ENCODE data around the gene TMEM51.

The TMEM51 gene

GRCh38 chr1:15195420-15196052 lies 42.0 kb downstream of the TMEM51 start:
- no peak for DNase-seq (ENCODE audit: low read depth in 3 of 3, low spot score in 1 of 3)

DNA sequence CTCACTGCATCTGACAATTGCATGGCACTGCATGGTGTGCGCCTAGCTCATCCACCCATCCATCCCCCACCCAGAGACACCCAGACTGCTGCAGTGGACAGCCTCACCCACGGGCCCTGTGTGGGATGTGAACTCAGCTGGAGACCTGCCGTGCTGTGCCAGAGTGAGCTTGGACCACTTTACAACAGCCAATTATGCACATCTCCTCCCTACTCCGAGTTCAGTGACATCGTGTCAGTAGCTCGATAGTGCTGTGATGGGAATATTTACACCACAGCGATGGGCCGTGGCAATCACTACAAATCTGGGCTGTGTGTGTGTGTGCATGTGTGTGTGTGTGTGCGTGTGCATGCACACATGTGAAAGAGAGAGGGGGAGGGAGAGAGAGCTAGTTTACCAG lies 42.5 kb downstream of the TMEM51 start:
- no peak for DNase-seq (ENCODE audit: low read depth in 3 of 3, low spot score in 1 of 3)

GRCh38 chr1:15196807-15197530 lies 43.4 kb downstream of the TMEM51 start:
- no peak for DNase-seq (ENCODE audit: low read depth in 3 of 3, low spot score in 1 of 3)

DNA sequence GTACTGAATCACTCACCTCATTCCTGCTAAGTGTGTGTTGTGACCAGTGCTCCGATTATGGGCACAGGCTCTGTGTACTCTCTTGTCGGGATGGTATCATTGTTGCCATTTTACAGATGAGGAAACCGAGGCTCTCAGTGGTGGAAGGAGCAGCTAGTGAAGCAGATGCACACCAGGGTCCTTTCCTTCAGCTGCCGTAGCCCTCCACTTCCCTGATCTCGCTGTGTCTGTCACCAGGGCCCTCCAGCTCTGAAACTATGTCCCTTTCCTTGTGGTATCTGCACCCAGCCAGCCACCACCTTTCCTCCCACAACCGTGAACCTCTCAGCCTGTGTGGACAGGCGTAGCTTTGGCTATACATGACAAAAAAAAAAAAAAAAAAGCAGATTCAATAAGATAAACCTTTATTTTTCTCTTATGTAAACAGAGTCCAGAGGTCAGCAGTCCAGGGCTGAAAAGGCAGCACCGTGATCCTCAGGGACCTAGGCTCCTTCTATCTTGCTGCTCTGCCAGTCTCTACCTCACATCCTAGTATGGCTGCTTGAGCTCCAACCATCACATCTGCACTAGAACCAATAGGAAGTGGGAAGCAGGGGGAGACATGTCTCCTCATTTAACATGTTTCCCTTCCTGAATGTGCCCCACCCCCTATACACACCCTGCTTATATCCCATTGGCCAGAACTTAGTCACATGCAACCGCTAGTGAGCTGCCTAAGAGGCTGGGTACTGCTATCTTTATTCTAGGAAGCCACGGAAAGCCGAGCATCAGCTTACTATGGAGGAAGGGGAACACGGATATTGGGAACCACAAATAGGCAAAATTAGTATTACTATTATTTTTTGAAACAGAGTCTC lies 44.3 kb downstream of the TMEM51 start:
- no peak for DNase-seq (ENCODE audit: low read depth in 3 of 3, low spot score in 1 of 3)

DNA sequence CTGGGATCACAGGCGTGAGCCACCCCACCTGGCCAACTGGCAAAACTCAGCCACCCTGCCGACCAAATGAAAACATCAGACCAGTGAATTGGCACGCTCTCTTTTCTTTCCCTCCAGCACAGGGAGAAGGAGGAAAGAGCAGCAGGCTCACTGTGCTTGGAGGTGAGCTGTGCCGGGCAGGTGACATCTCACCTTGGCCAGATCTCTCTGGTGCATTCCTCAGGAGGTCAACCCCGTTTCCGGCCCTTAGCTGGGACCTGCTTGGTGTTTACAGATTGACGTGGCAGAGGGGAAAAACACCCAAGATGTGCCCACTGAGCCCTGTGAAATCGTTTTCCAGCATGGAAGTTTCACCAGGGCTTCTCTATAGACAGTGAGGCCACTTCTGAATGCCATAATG lies 45.1 kb downstream of the TMEM51 start:
- DNase-seq (ENCODE audit: low read depth in 3 of 3, low spot score in 1 of 3): no peak

DNA sequence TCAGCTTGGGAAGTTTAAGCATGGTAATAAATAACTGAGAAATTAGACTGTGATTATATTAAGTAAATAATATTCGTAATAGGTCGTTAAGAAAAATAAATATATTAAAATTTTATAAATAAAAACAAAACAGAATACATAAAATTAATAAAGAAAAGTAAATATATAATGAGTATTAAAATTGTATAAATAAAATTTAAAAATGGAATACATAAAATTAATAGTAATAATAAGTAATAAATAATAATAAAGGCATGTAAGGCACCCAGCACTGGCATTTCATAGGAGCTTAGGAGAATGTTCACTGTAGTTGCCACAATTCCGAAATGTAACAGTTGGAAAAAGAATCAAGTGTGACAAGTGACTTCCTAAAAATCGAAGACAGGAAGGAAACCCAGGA lies 47.7 kb downstream of the TMEM51 start:
- no peak for DNase-seq (ENCODE audit: low read depth in 3 of 3, low spot score in 1 of 3)

DNA sequence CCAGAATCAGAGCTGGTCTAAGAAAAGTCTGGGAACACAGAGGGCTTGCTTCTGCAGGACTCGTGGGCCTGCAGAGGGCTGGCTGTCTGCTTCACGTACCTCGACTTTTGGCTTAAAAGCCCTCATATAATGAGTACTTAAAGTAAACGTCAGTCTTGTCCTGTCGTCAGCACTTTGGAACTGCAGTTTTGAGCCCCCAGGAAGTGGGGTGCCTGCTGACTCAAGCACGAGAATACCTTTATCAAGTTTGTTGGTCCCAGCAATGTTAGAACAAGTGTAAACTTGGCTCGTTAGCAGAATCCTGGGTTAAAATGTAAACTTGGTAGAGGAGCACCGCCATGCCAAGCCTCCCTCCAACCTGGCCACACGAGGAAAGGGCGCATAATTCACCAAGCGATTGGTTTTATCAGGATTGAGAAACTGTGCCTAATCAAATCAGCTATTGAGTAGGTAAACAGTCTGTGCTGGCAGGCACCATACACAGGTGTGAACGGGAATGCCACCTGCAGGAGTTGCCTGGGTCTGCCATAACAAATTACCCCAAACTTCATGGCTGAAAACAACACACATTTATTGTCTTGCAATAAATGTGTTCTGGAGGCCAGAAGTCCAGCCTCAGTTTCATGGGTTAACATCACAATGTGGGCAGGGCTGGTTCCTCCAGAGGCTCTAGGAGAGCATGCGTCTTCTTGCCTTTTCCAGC lies 48.5 kb downstream of the TMEM51 start:
- no peak for DNase-seq (ENCODE audit: low read depth in 3 of 3, low spot score in 1 of 3)

DNA sequence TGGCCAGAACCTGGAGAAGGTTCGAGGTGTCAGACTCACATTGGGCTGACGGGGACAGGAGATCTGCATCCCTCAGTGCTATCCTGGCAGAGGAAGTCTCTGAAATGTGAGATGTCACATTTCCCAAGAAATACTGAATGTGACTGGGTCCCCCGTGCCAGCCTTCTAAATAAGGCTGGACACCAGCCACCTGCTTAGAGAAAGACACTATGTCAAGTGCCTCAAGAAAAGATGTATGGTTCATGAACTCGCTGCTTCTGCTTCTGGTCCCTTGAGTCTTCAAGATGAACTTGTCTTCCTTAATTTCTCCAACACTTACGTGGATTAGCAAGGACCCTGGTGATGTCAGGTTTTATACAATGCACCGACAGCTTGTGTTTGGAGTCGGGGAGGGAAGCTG lies 51.4 kb downstream of the TMEM51 start:
- DNase-seq (ENCODE audit: low read depth in 3 of 3, low spot score in 1 of 3): no peak

DNA sequence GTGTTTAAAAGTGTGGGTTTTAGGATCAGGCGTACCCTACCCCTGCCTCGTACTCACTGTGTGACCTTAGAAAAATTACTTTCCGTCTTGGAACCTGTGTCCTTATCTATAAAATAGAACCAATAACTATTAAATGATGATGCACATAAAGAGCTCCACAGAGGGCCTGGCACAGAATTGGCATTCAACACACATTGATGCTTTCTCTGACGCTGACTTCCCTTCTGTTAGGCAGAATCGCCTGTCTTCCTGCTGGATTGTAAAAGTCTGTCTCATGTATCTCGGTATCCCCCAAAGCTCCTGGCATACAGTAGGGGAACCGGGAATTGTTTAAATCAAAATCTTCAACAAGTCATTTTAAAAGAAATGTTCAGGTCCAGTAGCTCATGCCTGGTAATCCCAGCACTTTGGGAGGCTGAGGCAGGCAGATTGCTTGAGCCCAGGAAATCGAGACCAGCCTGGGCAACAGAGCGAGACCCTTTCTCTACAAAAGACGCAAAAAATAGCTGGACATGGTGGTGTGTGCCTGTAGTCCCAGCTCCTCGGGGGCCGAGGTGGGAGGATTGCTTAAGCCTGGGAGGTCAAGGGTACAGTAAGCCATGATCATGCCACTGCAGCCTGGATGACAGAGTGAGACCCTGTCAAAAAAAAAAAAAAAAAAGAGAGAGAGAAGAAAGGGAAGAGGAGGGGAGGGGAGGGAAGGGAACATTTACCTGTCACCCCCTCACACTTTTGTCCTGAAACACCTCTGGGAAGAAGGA lies 52.2 kb downstream of the TMEM51 start:
- DNase-seq (ENCODE audit: low read depth in 3 of 3, low spot score in 1 of 3): no peak

DNA sequence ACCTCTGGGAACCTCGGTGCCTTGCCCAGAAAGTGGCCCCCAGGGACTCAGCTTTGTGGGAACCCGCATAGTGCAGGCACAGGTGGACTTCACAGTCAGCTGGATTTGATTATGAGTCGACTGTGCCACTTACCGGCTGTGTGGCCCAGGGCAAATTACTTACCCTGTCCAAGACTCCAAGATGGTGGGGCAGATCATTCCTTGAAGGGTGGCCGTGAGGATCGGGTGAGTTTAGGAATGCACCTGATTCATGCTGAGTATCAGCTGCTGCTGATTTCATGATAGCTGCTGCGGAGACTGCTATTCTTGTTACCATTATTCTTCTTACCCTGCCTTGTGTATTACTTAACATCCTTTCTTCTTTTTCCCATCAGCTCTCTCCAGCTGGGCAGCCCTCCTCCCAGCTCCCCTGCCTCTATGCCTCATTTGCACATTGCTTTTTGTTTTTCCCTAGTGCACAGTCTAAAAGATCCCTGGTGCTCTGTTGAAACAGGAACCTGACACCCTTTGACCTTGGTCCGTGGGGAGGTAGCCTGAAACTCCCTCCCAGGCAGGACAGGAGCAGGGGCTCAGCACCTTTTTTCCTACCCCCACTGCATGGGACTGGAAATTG lies 53.0 kb downstream of the TMEM51 start:
- no peak for DNase-seq (ENCODE audit: low read depth in 3 of 3, low spot score in 1 of 3)

DNA sequence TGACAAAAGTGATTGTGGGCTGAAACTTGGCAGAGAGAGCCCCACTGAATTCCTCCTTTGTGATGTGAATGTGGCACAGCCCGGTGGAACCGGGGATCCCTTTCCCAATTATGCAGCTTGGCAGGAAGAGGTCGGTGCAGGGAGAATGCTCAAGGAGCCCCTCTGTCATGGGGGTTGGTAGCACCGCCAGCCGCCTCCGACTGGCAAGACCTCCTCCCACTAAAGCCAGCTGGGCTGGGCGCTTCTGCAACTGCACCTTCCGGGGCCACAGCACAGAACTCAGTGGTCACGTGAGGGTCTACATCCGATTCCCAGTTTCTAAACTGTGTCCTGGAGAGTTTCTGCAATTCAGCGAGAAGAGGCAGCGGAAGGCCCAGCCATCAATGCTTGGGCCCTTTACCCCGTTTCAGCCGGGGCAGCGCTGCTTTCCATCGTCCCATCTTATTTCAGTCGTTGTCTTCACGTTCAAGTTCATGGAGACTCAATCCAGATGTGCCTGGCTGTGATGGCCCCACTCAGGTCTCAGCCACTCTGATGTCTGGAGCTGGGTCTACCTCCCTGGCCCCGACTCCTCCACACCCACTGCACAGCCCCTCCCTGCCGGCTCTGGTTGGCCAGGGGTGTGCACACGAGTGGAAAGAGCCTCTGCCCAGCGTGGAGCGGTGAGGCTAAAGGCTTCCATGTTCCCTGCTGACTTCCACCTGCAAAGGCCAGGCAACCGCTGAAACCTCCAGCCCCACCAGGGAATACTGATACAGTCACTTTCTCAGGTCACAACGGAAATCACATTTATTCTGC lies 53.7 kb downstream of the TMEM51 start:
- no peak for DNase-seq (ENCODE audit: low read depth in 3 of 3, low spot score in 1 of 3)

DNA sequence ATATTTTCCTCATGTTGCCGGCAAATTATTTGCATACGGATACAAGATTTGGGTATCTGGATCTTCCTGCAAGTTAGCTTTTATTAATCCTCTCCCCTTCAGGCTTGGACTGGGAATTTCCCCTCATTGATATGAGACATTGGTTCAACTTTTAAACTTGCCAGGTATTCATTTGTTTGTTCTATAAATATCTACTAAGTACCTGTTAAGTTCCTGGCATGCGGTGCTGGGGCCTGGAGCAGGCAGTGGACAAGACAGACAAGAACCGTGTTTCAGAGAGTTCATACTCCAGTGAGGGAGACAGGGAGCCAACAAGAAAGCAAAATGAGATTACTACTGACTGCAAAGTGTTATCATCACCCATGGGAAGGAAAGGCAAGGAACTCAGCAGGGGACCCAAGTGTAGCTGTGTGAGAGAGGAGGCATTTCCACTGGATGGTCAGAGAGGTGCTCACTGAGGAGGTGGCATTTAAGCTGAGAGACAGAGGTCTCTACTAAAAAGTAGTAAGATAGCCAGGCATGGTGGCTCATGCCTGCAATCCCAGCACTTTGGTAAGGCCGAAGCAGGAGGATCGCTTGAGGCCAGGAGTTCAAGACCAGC lies 54.4 kb downstream of the TMEM51 start:
- no peak for DNase-seq (ENCODE audit: low read depth in 3 of 3, low spot score in 1 of 3)

DNA sequence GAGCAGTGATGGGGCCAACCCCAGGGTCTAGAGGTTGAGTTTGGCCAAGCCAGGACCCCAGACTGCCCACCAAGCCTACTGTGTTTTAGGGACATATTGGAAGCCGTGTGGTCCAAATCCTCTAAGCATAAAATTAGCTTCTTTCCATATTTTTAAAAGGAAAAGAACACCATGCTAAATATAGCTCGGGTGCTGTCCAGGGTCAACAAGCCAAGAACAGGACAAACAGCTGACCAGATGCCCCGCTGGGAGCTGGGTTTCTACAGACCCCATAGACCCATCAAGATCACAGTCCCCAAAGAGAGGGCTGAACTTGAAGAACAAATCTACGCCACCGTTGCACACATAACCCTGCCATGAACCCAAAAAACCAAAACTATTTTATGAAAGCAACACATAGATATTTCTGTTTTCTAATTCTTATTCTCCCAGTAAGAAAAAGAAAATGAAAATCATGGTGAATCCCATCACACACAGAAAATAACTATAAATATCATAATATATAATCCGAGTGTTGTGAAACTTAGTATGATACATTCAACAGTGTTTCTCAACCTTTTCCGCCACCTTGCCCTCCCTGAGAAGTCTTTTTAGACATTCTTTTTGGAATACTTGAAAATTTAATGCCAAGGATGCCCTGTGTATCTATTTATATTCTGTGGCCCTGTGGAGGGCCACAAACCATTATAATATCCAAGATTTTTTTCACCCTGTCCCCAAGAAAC lies 57.3 kb downstream of the TMEM51 start:
- DNase-seq (ENCODE audit: low read depth in 3 of 3, low spot score in 1 of 3): no peak

DNA sequence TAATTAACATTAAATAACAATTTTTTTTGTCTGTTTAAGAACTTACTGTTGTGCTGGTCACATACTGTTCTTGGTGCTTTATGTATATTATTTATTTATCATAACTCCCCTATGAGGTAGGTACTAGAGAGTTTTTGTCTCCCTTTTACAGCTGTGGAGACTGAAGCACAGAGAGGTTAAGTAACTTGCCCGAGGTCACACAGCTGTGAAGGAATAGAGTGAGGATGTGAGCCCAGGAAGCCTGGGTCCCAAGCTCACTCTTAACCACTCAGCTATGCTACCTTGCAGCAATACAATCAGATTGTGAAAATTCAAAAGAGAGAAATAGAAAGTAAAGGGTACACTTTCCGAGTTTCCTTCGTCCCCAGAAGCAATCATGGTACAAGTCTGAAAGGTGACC lies 57.9 kb downstream of the TMEM51 start:
- no peak for DNase-seq (ENCODE audit: low read depth in 3 of 3, low spot score in 1 of 3)

- no peak for DNase-seq (ENCODE audit: low read depth in 3 of 3, low spot score in 1 of 3)
These were observed 58.8 kb downstream of the TMEM51 start for GRCh38 chr1:15212216-15212953.

DNA sequence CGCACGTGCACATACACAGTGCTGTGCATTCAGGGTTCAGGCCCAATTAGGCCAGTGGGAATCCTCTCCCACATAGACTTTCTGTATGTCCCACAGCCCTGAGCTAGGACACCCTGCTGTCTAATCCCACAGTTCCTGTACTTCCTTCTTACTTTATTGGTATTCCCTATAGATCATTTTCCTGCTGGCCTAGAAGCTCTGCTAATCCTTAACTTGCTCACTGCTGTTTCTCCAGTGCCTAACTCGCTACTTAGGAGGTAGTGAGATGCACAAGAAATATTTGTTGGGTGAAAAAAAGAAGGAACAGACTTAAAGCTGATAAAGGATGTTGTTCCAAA lies 59.4 kb downstream of the TMEM51 start:
- no peak for DNase-seq (ENCODE audit: low read depth in 3 of 3, low spot score in 1 of 3)

DNA sequence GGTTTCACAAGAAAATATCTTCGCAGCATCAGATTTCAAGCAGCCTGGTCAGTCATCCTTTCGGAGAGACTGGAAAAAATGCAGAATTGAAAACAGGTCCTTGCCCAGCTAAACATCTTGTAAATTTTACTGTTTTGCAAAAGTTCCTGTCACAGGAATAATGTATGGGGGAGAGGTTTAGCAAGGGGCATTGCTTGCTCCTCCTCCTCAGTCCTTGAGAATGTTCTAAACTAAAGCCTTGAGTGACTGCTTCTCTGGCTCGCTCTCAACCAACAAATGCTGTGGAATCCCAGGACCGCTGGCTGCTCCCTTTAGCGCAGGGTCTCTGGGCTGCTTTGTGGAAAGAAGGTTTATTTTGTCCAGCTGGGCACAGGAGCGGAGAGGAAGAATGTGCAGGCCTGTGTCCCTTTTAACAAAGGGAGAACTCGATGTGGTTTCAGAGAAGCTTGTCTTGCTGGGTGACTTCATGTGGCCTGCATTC lies 59.8 kb downstream of the TMEM51 start:
- no peak for DNase-seq (ENCODE audit: low read depth in 3 of 3, low spot score in 1 of 3)

- DNase-seq (ENCODE audit: low read depth in 3 of 3, low spot score in 1 of 3): no peak
These were observed 61.0 kb downstream of the TMEM51 start for GRCh38 chr1:15214527-15214926.

All from stimulated activated CD4-positive, alpha-beta T cell treated with anti-CD3 and anti-CD28 coated beads, TNF-alpha, amount 100 ng/mL, for 1 hour (primary cell).